ENCODE results near the gene MS4A15. TPM values are rescaled to one million over a fixed set of nuclear protein-coding genes. Genes with fewer than 3 reads are reported as not detected.
A peak's percentile ranks its signal among the peaks of the same experiment; 100 is the strongest.

The MS4A15 gene
- total RNA-seq, 6 experiments from 2014 or later = not detected

DNA sequence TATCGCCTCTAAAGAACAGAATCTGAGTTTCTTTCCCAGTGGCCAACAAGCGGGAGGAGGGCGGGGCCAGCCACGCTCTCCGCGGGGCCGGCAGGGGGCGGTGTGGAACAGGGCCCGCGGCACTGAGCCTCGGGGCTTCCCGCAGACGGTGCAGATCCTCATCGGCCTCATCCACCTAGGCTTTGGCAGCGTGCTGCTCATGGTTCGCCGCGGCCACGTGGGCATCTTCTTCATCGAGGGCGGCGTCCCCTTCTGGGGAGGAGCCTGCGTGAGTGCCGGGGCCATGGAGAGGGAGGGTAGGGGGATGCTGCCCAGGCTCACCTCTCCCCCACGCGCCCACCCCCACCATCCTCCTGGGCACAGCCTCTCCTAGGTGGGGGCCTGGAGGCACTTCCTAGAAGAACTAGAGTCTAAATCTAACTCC lies 10.7 kb downstream of the MS4A15 start:
- no peak overlapping the region for H3K27ac Mint-ChIP-seq
- TF ChIP-seq, protein P1, sequence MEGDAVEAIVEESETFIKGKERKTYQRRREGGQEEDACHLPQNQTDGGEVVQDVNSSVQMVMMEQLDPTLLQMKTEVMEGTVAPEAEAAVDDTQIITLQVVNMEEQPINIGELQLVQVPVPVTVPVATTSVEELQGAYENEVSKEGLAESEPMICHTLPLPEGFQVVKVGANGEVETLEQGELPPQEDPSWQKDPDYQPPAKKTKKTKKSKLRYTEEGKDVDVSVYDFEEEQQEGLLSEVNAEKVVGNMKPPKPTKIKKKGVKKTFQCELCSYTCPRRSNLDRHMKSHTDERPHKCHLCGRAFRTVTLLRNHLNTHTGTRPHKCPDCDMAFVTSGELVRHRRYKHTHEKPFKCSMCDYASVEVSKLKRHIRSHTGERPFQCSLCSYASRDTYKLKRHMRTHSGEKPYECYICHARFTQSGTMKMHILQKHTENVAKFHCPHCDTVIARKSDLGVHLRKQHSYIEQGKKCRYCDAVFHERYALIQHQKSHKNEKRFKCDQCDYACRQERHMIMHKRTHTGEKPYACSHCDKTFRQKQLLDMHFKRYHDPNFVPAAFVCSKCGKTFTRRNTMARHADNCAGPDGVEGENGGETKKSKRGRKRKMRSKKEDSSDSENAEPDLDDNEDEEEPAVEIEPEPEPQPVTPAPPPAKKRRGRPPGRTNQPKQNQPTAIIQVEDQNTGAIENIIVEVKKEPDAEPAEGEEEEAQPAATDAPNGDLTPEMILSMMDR (IDR thresholded peaks at IDR 0.05) = peak; percentile 69
- no peaks in the 10 kb centered on the region for H3K4me1 Mint-ChIP-seq (ENCODE audit: low read depth)
- no peak overlapping the region for H3K4me3 Mint-ChIP-seq
- no peaks in the 10 kb centered on the region for H3K9me3 Mint-ChIP-seq
- DNase-seq = no peak
- no peaks in the 10 kb centered on the region for H3K36me3 Mint-ChIP-seq (ENCODE audit: low read depth)
- H3K27me3 Mint-ChIP-seq (ENCODE audit: insufficient read depth) = peaks cover 30% of the 10 kb centered on the region

DNA sequence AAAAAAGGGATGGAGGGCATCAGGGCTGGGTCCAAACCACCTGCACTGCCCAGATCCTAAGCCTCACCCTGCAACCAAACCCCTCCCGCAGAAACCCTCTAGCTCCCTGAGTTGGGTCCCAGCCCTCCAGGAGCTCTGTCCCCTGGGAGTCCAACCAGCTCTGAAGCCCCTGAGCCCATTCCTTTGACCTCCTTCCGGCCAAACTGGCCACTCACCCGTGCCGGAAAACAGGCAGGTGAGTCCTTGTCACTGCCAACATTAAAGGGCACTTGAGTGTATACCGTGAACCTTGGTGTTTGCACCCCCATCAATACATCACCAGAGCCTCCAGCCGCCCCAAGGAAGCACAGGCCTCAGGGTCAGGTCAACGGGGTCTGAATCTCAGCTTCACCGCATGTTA lies 11.5 kb downstream of the MS4A15 start:
- no peak for DNase-seq
- no peaks in the 10 kb centered on the region for H3K4me1 Mint-ChIP-seq (ENCODE audit: low read depth)
- H3K4me3 Mint-ChIP-seq = no peak overlapping the region
- H3K9me3 Mint-ChIP-seq = no peaks in the 10 kb centered on the region
- TF ChIP-seq, protein P1 (IDR thresholded peaks at IDR 0.05) = no peak
- no peak overlapping the region for H3K27ac Mint-ChIP-seq
- H3K36me3 Mint-ChIP-seq (ENCODE audit: low read depth) = no peaks in the 10 kb centered on the region
- H3K27me3 Mint-ChIP-seq (ENCODE audit: insufficient read depth) = peaks cover 30% of the 10 kb centered on the region

- H3K4me1 Mint-ChIP-seq (ENCODE audit: low read depth) = peaks cover 1% of the 10 kb centered on the region; the same call in 1 of the 2 replicates
- TF ChIP-seq, protein P1 (IDR thresholded peaks at IDR 0.05) = no peak
- DNase-seq = no peak
These were observed 12.6 kb downstream of the MS4A15 start for GRCh38 chr11:60769273-60769672.

GRCh38 chr11:60769811-60770210 lies 13.1 kb downstream of the MS4A15 start:
- TF ChIP-seq, protein P1 (IDR thresholded peaks at IDR 0.05) = no peak
- Mint-ChIP-seq H3K4me1 (ENCODE audit: low read depth) (peaks cover 7% of the 10 kb centered on the region; the same call in 1 of the 2 replicates), H3K27me3 (ENCODE audit: insufficient read depth) (peaks cover 25% of the 10 kb centered on the region), H3K27ac (no peak overlapping the region), H3K36me3 (ENCODE audit: low read depth) (no peaks in the 10 kb centered on the region), H3K4me3 (no peak overlapping the region), H3K9me3 (no peaks in the 10 kb centered on the region)
- no peak for DNase-seq

More at GRCh38 chr11:60769273-60769672, 12.6 kb downstream of the MS4A15 start:
- H3K27me3 Mint-ChIP-seq (ENCODE audit: insufficient read depth) = peaks cover 29% of the 10 kb centered on the region
- no peak overlapping the region for H3K27ac Mint-ChIP-seq
- H3K36me3 Mint-ChIP-seq (ENCODE audit: low read depth) = no peaks in the 10 kb centered on the region
- H3K9me3 Mint-ChIP-seq = no peaks in the 10 kb centered on the region
- no peak overlapping the region for H3K4me3 Mint-ChIP-seq

DNA sequence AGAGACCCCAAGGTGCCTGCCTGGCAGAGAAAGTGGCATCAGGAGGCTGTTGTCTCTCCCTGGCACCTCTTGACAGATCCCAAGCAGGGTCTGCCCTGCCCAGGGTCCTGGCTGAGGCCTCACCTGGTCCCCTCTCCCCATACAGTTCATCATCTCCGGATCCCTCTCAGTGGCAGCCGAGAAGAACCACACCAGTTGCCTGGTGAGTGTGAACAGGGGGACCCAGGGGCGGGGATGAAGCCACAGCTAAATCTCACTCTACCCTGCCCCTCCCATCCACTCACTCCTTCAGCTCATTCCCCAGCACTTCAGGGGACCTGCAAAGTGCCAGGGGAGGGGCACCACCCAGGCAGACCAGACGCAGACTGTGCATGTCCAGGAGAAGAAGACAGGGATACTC lies 14.5 kb downstream of the MS4A15 start:
- DNase-seq = no peak
- Mint-ChIP-seq H3K4me3 (no peak overlapping the region), H3K4me1 (ENCODE audit: low read depth) (peaks cover 19% of the 10 kb centered on the region), H3K27me3 (ENCODE audit: insufficient read depth) (peaks cover 25% of the 10 kb centered on the region), H3K36me3 (ENCODE audit: low read depth) (no peaks in the 10 kb centered on the region), H3K27ac (no peak overlapping the region), H3K9me3 (no peaks in the 10 kb centered on the region)
- TF ChIP-seq, protein P1 (IDR thresholded peaks at IDR 0.05) = no peak
